Measurements from ENCODE around the gene MUC3A.

DNA sequence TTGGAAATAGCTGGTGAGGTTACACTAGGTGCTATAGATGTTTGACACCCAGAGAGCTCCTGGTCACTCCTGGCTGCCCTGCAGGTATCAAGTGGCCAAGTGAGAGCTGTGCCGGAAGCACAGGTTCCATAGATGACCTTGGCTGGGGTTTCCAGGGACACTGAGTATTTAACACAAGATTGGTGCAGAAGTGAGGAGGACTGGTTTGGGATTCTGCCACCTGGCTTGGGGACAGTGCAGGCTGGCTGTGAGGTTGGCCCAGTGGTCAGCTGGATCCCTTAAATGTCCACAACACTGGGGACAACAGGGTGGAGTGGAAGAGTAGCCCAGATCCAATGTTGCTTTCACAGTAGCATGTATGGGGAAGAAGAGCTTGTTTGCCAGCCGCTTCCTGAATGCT lies 48.4 kb upstream of the MUC3A start:
- TF ChIP-seq, protein P1, sequence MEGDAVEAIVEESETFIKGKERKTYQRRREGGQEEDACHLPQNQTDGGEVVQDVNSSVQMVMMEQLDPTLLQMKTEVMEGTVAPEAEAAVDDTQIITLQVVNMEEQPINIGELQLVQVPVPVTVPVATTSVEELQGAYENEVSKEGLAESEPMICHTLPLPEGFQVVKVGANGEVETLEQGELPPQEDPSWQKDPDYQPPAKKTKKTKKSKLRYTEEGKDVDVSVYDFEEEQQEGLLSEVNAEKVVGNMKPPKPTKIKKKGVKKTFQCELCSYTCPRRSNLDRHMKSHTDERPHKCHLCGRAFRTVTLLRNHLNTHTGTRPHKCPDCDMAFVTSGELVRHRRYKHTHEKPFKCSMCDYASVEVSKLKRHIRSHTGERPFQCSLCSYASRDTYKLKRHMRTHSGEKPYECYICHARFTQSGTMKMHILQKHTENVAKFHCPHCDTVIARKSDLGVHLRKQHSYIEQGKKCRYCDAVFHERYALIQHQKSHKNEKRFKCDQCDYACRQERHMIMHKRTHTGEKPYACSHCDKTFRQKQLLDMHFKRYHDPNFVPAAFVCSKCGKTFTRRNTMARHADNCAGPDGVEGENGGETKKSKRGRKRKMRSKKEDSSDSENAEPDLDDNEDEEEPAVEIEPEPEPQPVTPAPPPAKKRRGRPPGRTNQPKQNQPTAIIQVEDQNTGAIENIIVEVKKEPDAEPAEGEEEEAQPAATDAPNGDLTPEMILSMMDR (IDR thresholded peaks at IDR 0.05): no peak
- no peak for TF ChIP-seq POLR2A (IDR thresholded peaks at IDR 0.05)

Measured in uterus (tissue), 2 donors.